ENCODE data around the gene OR4D10. TPM values are rescaled to one million over a fixed set of nuclear protein-coding genes. Genes with fewer than 3 reads are reported as not detected.
A peak's percentile ranks its signal among the peaks of the same experiment; 100 is the strongest.

Gene OR4D10
- total and polyA plus RNA-seq, 2 experiments from 2014 or later: not detected

- Mint-ChIP-seq H3K4me3 (no peak overlapping the region), H3K27ac (no peak overlapping the region), H3K27me3 (ENCODE audit: insufficient read depth, low read depth, poor library complexity) (no peaks in the 10 kb centered on the region), H3K4me1 (no peaks in the 10 kb centered on the region), H3K36me3 (ENCODE audit: low read depth) (no peaks in the 10 kb centered on the region), H3K9me3 (no peaks in the 10 kb centered on the region)
- Histone ChIP-seq H2AFZ (no peak overlapping the region), H3K4me1 (ENCODE audit: insufficient read depth) (no peaks in the 10 kb centered on the region), H3K9me2 (ENCODE audit: insufficient read depth) (no peaks in the 10 kb centered on the region), H3K79me2 (replicated peaks; ENCODE audit: insufficient read depth) (no peaks in the 10 kb centered on the region), H4K20me1 (replicated peaks; ENCODE audit: insufficient read depth) (no peaks in the 10 kb centered on the region), H3K27ac (ENCODE audit: low read depth) (no peak overlapping the region), H3K36me3 (ENCODE audit: insufficient read depth) (no peaks in the 10 kb centered on the region), H3K27me3 (ENCODE audit: insufficient read depth) (no peaks in the 10 kb centered on the region), H3K4me2 (no peak overlapping the region), H3K4me3 (no peak overlapping the region), H3F3A (replicated peaks; ENCODE audit: low read depth) (no peaks in the 10 kb centered on the region)
- no peak for ATAC-seq
- TF ChIP-seq ZNF114 (CRISPR knock-in tag; IDR thresholded peaks at IDR 0.05) (no peak), ETS1 (IDR thresholded peaks at IDR 0.05) (no peak), CTCF (conservative IDR thresholded peaks at IDR 0.05; ENCODE audit: low read depth in 2 of 2) (no peak), ZNF331 (CRISPR knock-in tag; IDR thresholded peaks at IDR 0.05; ENCODE audit: low read depth) (no peak), REST (IDR thresholded peaks at IDR 0.05; ENCODE audit: unreplicated experiment) (no peak)
- no peak for DNase-seq (ENCODE audit: low spot score)
Measured at GRCh38 chr11:59475176-59475575, 2.1 kb downstream of the OR4D10 start.

GRCh38 chr11:59479906-59480305, 6.8 kb downstream of the OR4D10 start:
- H3K4me3 Mint-ChIP-seq: no peak overlapping the region
- H3F3A ChIP-seq (replicated peaks; ENCODE audit: low read depth): no peaks in the 10 kb centered on the region
- DNase-seq (ENCODE audit: low spot score) (no peak), ATAC-seq (no peak)
- H3K9me2 ChIP-seq (ENCODE audit: insufficient read depth): no peaks in the 10 kb centered on the region
- H3K79me2 ChIP-seq (replicated peaks; ENCODE audit: insufficient read depth): no peaks in the 10 kb centered on the region
- no peak overlapping the region for H3K4me2 ChIP-seq
- no peak overlapping the region for H3K4me3 ChIP-seq
- no peaks in the 10 kb centered on the region for H3K27me3 ChIP-seq (ENCODE audit: insufficient read depth)
- 0 out of 2 replicates have a peak overlapping the region, but pooled peaks have one; percentile 6 for H2AFZ ChIP-seq
- H4K20me1 ChIP-seq (replicated peaks; ENCODE audit: insufficient read depth): no peaks in the 10 kb centered on the region
- peaks cover 1% of the 10 kb centered on the region for H3K27me3 Mint-ChIP-seq (ENCODE audit: insufficient read depth, low read depth, poor library complexity)
- H3K4me1 Mint-ChIP-seq: no peaks in the 10 kb centered on the region
- H3K9me3 Mint-ChIP-seq: no peaks in the 10 kb centered on the region
- no peaks in the 10 kb centered on the region for H3K4me1 ChIP-seq (ENCODE audit: insufficient read depth)
- H3K27ac Mint-ChIP-seq: no peak overlapping the region
- H3K27ac ChIP-seq (ENCODE audit: low read depth): no peak overlapping the region
- H3K36me3 Mint-ChIP-seq (ENCODE audit: low read depth): no peaks in the 10 kb centered on the region
- no peaks in the 10 kb centered on the region for H3K36me3 ChIP-seq (ENCODE audit: insufficient read depth)
- TF ChIP-seq STAT1 (IDR thresholded peaks at IDR 0.05; ENCODE audit: unreplicated experiment) (no peak), NANOG (IDR thresholded peaks at IDR 0.05; ENCODE audit: borderline replicate concordance) (no peak), JUNB (IDR thresholded peaks at IDR 0.05; ENCODE audit: unreplicated experiment) (no peak), ZNF114 (CRISPR knock-in tag; IDR thresholded peaks at IDR 0.05) (no peak), EZH2phosphoT487 (IDR thresholded peaks at IDR 0.05; ENCODE audit: unreplicated experiment) (no peak), ETS1 (IDR thresholded peaks at IDR 0.05) (no peak), ZNF331 (CRISPR knock-in tag; IDR thresholded peaks at IDR 0.05; ENCODE audit: low read depth) (no peak), REST (IDR thresholded peaks at IDR 0.05; ENCODE audit: unreplicated experiment) (no peak)
